OCI-M2 (cell line): Measurements from ENCODE around the gene GATAD2B.
"Not testable (repeated sequence)": the region's sequence is repeated elsewhere in the genome, so short reads cannot be mapped to it uniquely, and the experiment has no call there.

Source experiments
- DNase-seq: peaks from one replicate; lab custom pipeline; 2025; ENCODE audit not compliant: unreplicated experiment; lab: John Stamatoyannopoulos, UW

The GATAD2B gene

DNA sequence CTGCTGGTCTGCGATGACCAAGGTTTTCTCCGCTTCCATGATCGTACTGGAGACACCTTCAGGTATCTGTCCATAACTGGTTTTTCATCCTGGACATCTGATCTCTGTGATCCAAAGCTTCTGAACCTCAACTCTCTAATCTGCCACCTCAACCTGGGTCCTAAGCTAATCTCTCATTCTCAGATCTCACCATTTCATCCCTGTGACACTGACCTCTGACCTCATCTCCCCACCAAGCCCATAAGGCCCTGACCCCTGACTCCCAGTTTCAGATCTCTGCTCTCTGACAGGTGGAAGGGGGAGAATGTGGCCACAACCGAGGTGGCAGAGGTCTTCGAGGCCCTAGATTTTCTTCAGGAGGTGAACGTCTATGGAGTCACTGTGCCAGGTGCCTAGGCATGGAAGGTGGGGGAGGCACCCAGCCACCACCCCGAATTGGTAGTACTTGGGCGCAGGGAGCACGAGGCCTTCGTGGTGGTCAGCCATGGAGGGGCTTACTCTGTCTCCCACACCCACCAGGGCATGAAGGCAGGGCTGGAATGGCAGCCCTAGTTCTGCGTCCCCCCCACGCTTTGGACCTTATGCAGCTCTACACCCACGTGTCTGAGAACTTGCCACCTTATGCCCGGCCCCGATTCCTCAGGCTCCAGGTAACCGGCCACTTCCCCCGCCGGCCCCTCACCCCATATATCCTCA lies 143.8 kb downstream of the GATAD2B start:
- DNase-seq, result no peak

DNA sequence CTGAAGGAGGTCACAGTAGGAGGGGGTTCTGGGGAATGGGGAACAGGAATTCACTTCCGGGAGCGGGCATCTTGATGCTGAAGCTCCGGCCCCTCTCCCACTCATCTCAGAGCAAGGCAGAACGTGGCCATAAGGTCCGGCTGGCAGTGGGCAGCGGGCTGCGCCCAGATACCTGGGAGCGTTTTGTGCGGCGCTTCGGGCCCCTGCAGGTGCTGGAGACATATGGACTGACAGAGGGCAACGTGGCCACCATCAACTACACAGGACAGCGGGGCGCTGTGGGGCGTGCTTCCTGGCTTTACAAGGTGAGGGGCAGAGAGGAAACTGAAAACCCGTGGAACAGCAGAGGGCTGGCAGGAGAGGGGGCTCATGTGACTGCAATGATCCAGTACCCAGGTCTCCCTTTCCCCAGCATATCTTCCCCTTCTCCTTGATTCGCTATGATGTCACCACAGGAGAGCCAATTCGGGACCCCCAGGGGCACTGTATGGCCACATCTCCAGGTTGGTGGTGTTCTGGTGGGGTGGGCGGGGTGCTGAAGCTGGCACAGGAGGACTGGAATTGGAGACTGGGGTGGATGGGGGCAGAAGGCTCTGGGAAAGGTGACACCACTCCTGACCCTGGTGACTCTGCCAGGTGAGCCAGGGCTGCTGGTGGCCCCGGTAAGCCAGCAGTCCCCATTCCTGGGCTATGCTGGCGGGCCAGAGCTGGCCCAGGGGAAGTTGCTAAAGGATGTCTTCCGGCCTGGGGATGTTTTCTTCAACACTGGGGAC lies 144.5 kb downstream of the GATAD2B start:
- DNase-seq, result no peak

DNA sequence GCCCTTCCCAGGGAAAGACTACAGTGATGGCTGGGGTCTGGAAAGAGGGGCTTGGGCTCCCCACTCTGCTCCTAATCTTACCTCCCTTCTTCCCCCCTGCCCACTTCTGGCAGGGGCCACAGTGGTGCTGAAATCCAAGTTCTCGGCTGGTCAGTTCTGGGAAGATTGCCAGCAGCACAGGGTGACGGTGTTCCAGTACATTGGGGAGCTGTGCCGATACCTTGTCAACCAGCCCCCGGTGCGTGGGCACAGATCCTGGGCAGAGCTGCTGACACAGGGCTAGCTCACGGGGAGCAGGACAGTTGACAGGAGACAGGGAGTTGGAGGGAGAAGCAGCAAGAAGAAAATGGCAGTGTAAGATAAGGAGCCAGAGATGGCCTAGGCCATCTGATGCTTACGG lies 145.1 kb downstream of the GATAD2B start:
- no peak for DNase-seq

DNA sequence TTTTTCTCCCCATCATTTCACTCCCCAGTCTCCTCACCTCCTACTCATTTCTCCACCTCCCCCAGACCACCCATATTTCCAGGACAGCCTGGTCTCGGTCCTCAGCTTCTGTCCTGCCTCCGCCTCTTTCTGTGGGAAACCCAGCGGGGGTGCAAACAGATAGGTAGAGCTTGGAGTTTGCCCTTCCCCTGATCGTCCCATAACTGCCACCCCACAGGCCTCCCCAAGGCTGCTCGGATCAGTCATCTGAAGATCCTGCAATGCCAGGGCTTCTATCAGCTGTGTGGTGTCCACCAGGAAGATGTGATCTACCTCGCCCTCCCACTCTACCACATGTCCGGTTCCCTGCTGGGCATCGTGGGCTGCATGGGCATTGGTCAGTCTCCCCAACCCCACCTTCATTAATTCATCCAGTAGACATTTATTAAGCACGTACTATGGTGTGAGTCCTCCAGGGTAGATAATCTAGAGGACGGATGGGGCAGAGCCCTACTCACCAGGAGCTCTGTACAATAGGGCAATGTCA lies 145.9 kb downstream of the GATAD2B start:
- no peak for DNase-seq

DNA sequence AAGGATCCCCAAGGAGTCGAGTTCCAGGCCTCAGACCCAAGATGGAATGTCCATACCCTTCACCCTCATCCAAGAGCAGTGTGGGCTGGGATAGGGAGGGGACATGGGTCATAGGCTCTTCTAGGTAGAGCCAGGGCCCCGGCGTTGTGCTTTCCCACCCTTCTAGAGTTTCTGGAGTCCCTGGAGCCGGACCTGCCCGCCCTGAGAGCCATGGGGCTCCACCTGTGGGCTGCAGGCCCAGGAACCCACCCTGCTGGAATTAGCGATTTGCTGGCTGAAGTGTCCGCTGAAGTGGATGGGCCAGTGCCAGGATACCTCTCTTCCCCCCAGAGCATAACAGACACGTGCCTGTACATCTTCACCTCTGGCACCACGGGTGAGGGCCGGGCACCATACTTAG lies 146.4 kb downstream of the GATAD2B start:
- no peak for DNase-seq

DNA sequence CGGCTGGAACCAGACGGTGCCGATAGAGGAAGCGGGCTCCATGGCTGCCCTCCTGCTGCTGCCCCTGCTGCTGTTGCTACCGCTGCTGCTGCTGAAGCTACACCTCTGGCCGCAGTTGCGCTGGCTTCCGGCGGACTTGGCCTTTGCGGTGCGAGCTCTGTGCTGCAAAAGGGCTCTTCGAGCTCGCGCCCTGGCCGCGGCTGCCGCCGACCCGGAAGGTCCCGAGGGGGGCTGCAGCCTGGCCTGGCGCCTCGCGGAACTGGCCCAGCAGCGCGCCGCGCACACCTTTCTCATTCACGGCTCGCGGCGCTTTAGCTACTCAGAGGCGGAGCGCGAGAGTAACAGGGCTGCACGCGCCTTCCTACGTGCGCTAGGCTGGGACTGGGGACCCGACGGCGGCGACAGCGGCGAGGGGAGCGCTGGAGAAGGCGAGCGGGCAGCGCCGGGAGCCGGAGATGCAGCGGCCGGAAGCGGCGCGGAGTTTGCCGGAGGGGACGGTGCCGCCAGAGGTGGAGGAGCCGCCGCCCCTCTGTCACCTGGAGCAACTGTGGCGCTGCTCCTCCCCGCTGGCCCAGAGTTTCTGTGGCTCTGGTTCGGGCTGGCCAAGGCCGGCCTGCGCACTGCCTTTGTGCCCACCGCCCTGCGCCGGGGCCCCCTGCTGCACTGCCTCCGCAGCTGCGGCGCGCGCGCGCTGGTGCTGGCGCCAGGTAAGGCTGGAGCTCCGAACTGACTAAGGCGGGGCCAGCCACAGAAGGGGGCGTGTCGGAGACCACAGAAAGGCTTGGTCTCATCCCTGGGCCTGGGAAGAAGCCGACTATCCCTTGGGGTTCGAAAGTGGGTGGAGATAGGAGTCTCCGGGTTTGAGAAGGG lies 147.1 kb downstream of the GATAD2B start:
- no peak for DNase-seq

DNA sequence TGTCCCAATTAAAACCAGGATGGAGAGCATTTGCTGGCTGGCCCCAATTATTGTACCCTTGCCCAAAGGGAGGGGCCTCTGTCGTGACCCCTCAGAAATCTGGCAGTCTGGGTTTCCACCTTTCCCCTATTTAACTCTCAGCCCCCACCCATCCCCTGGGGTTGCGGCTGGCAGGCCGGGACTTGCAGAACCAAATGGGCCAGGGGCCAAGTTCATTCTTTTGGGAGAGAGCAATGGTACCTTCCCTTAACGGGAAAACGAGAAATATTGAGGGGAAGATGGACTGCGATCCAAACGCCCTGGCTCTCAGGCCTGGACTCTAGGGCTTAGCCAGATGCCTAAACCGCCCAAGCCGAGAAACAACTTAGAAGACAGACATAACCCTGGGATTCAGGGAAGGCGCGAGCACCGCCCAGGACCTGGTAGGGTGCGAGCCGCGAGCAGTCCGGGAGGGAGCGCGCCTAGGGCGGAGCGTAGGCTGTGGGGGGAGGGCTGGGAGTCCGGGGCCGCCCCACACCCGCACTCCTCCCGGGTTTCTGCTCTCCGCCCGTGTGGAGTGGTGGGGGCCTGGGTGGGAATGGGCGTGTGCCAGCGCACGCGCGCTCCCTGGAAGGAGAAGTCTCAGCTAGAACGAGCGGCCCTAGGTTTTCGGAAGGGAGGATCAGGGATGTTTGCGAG lies 147.9 kb downstream of the GATAD2B start, which contains the start of gene SLC27A3:
Gene SLC27A3, plus strand, starts transcription at position 628 of the 678 bp plus-strand sequence. CDS start 91 bp downstream, outside the sequence.
- no peak for DNase-seq

DNA sequence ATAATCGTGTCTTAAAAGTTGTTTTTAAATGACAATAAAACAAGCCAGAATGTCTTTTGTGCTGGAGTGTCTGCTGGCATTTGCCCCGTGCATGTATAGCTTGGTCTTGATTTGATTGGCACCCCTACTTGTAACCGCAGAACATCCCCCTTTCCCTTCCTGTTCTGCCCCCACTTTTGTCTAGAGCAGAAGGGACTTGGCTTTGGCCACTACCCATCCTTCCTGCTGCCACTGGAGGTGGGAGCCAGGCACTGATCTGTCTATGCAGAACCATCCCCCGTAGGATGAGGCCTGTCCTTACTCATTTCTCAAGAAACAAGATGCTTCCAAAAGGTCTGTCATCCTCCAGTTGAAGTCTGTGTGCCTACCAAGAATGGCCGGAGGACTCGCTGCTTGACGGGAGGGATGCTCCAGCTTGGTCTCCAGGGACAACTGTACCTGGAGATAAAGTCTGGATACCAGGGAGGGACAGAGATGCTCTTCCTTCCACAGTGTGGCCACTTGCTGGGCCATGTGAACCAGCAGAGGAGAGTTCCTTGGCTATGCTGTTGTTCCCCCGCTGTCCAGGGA lies 148.7 kb downstream of the GATAD2B start:
- no peak for DNase-seq

DNA sequence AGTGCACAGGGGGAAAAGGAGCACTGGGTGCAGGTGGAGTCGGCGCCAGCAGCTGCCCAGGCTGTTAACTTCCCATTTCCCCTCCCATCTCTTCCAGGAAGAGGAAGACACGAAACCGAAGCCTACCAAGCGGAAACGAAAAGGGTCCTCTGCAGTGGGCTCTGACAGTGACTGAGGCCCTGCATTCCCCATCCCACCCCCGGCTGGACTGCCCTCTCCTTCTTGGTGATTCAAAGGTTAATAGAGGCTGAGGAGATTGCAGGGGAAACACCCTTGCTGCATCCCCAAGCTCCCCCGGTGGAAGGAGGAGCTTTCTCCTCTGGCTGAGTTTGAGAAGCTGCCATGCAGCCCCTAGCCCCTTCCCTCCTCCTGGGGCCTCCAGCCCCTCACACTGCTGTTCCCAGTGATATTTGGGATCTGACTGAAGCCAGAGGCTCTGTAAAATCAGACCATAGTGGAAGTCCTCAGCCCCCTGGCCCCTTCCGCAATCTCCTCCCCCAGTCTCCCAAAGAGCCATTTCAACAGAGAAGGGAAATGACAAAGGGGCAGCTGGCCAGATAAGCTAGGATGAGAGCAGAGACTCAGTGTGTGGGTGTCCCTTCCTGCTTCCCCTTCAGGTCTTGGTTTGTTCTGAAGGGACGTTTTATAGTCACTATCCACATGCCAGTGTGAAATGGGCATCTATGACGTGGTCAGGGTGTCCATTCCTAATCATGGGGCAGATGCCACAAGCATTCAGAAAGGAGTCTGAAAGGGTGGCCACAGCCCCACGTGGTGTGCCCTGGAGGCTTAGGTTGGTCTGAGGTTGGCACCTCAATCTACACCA lies 149.5 kb downstream of the GATAD2B start:
- DNase-seq, result no peak

DNA sequence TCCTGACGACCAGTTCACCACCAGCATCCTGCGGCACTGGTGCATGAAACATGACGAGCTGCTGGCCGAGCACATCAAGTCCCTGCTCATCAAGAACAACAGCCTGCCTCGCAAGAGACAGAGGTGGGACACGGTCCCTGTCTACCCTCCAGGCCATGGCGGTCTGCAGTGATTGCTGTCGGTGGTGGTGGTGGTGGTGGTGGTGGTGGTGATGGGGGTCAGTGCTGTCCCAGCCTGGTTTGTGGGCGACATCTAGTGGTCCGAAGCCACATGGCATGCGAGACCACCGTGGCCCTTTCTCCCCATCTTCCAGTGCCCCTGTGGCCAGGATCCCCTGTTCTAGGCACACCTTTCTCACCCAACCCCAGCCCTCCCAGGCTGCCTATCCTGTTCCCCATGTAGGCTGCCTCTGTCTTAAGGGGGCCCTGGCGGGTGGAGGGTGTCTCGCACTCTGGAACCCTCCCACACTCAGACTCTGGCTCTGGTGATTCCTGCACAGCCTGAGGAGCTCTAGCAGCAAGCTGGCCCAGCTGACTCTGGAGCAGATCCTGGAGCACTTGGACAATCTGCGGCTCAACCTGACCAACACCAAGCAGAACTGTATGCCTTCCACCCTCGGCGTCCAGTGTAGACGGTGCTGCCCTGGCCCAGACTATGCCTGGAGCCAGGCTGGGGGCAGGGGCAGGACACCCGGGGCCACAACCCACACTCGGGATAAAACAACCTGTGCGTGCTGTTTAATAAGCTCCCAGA lies 150.8 kb downstream of the GATAD2B start:
- no peak for DNase-seq

DNA sequence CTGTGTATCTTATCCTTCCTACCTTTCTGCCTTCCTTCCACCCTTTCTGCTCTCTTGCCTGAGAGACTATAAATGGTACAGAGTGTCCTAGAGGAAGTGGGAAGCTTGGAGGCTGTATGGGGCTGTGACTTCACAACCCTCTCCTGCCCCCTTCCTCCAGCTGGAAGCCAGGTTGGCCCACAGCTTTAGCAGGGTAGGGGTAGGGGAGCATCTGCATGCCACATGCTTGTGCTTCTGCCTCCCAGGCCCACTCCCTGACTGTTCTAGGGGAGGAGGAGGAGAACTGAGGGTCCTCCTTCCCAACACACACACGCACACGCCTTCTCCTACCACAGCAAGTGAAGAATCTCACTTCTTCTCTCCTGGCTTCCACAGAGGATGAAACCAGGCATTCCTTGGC lies 151.5 kb downstream of the GATAD2B start:
- no peak for DNase-seq

DNA sequence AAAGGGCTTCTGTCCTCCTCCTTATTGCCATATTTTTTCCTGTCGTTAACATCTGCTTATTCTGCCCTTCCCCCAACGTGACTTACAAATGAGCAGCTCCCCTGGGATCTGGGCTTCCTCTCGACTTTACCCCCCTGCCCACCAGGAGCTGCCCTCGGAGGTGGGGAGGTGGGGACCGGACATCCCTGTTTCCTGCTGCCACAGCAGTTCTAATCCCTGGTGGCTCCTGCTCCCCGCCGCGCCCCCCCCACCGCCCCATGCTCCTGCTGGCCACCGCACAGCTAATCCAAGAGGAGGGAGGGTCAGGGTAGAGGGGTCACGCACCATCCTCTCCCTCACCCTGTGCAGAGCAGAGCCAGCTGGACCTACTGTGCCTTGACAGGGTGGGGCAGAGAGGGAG lies 152.0 kb downstream of the GATAD2B start:
- DNase-seq, result no peak

DNA sequence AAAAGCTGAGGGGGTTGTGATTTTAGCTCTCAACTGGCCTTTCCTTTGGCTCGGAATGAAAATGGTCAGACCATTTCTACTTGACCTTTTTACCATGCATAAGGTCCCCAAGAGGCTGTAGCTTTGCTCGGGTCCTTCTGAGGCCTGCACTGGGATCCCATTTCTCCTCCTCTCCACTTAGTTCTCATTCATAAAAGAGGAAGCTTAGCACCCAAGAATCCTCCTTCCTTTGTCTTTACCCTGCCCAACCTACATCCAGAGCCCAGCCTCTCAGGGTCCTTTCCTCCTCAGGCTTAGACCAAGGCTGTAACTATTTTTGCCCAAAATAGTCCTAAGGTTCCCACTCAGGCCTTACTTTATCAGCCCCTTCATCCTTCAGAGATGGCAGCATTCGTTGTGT lies 153.6 kb downstream of the GATAD2B start:
- DNase-seq, result no peak

DNA sequence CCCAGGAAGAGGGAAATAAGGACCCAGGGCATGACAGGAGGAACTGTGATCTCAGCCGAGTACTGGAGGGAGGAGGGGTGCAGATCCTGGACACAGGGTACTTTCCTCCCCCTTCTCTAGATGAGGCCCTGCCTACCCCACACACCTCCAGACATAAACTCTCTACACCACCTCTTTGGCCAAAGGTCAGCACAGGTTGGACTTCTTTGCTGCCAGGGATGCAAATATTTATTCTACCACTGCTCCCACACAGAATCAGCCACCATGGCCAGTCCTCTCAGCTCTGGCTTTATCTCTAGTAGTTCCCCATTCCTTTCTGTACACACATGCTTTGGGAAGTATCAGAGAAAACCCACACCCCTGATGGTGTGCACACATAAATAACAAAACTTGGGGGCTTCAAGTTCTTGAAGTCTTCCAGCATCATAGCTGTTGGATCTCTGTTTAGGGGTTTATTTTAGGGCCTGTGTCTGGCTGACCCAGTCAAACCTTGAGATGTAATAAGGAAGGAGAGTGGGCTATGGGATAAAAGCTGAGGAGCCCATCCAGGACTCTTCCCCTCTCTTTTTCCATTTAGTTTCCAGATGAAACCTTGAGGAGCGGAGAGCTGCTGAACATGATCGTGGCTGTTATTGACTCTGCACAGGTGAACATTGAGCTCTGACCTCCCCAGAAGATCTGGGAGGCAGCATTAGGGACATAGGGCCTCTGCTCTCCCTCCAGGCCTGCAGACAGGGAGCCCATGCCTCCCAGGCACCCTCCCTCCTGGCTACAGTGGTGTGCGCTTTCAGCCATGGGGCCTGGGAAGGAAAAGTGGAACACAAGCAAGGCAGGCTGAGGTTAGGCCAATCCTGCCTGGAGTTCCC lies 154.2 kb downstream of the GATAD2B start:
- no peak for DNase-seq

DNA sequence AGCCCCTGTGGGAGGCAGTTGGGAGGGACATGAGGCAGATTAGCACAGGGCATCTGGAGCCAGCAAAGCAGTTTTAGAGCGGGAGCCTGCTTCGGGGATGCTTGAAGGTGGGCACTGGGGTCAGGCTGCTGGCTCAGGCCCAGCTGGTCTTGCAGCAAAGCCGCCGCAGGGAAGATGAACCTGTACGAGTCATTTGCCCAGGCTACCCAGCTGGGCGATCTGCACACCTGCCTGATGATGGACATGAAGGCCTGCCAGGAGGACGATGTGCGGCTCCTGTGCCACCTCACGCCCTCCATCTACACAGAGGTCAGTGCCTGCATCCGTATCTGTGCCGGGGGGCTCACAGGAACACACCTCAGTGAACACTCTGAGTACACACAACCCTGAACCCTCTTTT lies 155.3 kb downstream of the GATAD2B start:
- no peak for DNase-seq

DNA sequence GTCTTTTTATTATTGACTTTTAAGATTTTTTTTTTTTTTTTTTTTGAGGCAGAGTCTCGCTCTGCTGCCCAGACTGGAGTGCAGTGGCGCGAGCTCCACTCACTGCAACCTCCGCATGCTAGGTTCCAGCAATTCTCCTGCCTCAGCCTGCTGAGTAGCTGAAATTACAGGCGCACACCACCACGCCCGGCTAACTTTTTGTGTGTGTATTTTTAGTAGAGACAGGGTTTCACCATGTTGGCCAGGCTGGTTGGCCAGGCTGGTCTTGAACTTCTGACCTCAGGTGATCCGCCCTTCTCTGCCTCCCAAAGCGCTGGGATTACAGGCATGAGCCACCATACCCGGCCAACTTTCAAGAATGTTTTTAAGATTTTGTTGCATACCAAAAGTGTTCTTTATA lies 156.1 kb downstream of the GATAD2B start:
- DNase-seq, result not testable (repeated sequence)

DNA sequence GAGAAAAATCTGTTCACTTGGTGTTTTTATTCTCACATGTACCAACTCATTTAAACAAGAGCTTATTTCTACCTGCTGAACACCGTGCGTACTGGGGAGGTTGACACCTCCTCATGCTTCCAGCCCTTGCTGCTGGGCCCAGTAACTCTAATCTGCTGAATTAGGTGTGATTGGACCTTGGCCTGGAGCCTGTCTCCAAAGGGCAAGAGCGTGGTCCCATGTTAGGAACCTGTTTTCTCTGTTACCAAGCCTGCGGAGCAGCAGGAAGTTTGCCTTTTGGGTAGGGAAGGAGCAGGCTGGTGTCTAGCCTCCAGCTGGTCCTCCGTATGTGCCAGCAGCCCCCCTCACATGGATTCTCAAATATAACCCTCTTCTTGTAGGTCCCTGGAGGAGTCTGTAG lies 158.5 kb downstream of the GATAD2B start:
- DNase-seq, result no peak
